ENCODE measurements around the gene SLC22A23.

- TF ChIP-seq, protein P1, sequence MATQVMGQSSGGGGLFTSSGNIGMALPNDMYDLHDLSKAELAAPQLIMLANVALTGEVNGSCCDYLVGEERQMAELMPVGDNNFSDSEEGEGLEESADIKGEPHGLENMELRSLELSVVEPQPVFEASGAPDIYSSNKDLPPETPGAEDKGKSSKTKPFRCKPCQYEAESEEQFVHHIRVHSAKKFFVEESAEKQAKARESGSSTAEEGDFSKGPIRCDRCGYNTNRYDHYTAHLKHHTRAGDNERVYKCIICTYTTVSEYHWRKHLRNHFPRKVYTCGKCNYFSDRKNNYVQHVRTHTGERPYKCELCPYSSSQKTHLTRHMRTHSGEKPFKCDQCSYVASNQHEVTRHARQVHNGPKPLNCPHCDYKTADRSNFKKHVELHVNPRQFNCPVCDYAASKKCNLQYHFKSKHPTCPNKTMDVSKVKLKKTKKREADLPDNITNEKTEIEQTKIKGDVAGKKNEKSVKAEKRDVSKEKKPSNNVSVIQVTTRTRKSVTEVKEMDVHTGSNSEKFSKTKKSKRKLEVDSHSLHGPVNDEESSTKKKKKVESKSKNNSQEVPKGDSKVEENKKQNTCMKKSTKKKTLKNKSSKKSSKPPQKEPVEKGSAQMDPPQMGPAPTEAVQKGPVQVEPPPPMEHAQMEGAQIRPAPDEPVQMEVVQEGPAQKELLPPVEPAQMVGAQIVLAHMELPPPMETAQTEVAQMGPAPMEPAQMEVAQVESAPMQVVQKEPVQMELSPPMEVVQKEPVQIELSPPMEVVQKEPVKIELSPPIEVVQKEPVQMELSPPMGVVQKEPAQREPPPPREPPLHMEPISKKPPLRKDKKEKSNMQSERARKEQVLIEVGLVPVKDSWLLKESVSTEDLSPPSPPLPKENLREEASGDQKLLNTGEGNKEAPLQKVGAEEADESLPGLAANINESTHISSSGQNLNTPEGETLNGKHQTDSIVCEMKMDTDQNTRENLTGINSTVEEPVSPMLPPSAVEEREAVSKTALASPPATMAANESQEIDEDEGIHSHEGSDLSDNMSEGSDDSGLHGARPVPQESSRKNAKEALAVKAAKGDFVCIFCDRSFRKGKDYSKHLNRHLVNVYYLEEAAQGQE (IDR thresholded peaks at IDR 0.05), result no peak
- TF ChIP-seq, protein P2, sequence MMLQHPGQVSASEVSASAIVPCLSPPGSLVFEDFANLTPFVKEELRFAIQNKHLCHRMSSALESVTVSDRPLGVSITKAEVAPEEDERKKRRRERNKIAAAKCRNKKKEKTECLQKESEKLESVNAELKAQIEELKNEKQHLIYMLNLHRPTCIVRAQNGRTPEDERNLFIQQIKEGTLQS (IDR thresholded peaks at IDR 0.05), result no peak
- TF ChIP-seq CTCF (IDR thresholded peaks at IDR 0.05; ENCODE audit: low read depth, low read length, missing input control) (no peak), MAX (IDR thresholded peaks at IDR 0.05) (no peak), JUND (IDR thresholded peaks at IDR 0.05) (no peak), SP1 (IDR thresholded peaks at IDR 0.05) (no peak), EGR1 (IDR thresholded peaks at IDR 0.05; ENCODE audit: low read depth in 2 of 2) (no peak), TAF1 (conservative IDR thresholded peaks at IDR 0.05) (no peak), RAD21 (IDR thresholded peaks at IDR 0.05) (no peak)
Observed at GRCh38 chr6:3500262-3501014, 43.6 kb upstream of the SLC22A23 start.
